Fibroblast of lung (primary cell): Measurements from ENCODE around the gene CLNK. TPM values are rescaled to one million over a fixed set of nuclear protein-coding genes. Genes with fewer than 3 reads are reported as not detected.

ENCODE experiments used
- DNase-seq, 2 donors: peaks; one replicate each; pipeline versions ENCODE4 v3.0.0 to v3.0.0-alpha.2; 2010; ENCODE audit warnings: low read depth in 2 of 2
- H2AFZ ChIP-seq: 2 replicates; pipeline ENCODE4 v1.5.1; 2012; ENCODE audit warnings: low read length, control low read depth, inconsistent platforms
- H3K27ac ChIP-seq: 2 replicates; pipeline ENCODE4 v1.5.1; 2011; ENCODE audit warnings: low read length, control low read depth; ENCODE audit not compliant: insufficient read depth
- H3K27me3 ChIP-seq: 2 replicates; pipeline ENCODE4 v1.5.1; 2011; ENCODE audit warnings: mild to moderate bottlenecking, low read length; ENCODE audit not compliant: control insufficient read depth, insufficient read depth
- H3K36me3 ChIP-seq: 2 replicates; pipeline ENCODE4 v1.5.1; 2011; ENCODE audit warnings: low read length; ENCODE audit not compliant: control insufficient read depth, insufficient read depth
- H3K4me1 ChIP-seq: 2 replicates; pipeline ENCODE4 v1.5.1; 2011; ENCODE audit warnings: low read length; ENCODE audit not compliant: control insufficient read depth, insufficient read depth; ENCODE audit errors: extremely low read depth
- H3K4me2 ChIP-seq: 2 replicates; pipeline ENCODE4 v1.5.1; 2011; ENCODE audit warnings: low read length, control low read depth; ENCODE audit not compliant: insufficient read depth; ENCODE audit errors: extremely low read depth
- H3K4me3 ChIP-seq, 4 experiments: fragments of 200-600 bp in 1 of 4; sonication (generic) in 1 of 4; replicated peaks in 1 of 4; 2 replicates each; pipeline ENCODE4 v1.5.1; 2011 to 2016; ENCODE audit warnings: low read length in 4 of 4, low read depth in 3 of 4, mild to moderate bottlenecking in 3 of 4, control low read depth in 2 of 4, inconsistent platforms in 1 of 4, mixed read lengths in 1 of 4; ENCODE audit not compliant: insufficient read depth in 1 of 4; ENCODE audit errors: control extremely low read depth in 1 of 4
- H3K79me2 ChIP-seq: 2 replicates; pipeline ENCODE4 v1.5.1; 2012; ENCODE audit warnings: mild to moderate bottlenecking, low read length, inconsistent platforms; ENCODE audit not compliant: control insufficient read depth, insufficient read depth
- H3K9ac ChIP-seq: 2 replicates; pipeline ENCODE4 v1.5.1; 2011; ENCODE audit warnings: mild to moderate bottlenecking, low read length, control low read depth; ENCODE audit not compliant: insufficient read depth
- H3K9me3 ChIP-seq: 2 replicates; pipeline ENCODE4 v1.5.1; 2012; ENCODE audit warnings: low read depth, low read length; ENCODE audit not compliant: control insufficient read depth, insufficient read depth
- H4K20me1 ChIP-seq: 2 replicates; pipeline ENCODE4 v1.5.1; 2011; ENCODE audit warnings: low read length; ENCODE audit not compliant: control insufficient read depth, insufficient read depth; ENCODE audit errors: extremely low read depth
- CTCF ChIP-seq, 2 donors: IDR thresholded peaks in 1 of 2; conservative IDR thresholded peaks in 1 of 2; 1 replicate in 1 of 2; 2 replicates in 1 of 2; pipeline ENCODE4 v1.5.1; 2011 to 2012; ENCODE audit warnings: low read length in 2 of 2, control low read depth in 1 of 2, inconsistent platforms in 1 of 2, low read depth in 1 of 2, mild to moderate bottlenecking in 1 of 2
- EZH2 ChIP-seq: IDR thresholded peaks from 2 replicates; pipeline ENCODE4 v1.5.1; 2012; ENCODE audit warnings: low read length, control low read depth, mild to moderate bottlenecking; ENCODE audit errors: missing control alignments
- polyA plus RNA-seq, 2 donors: library from polyadenylated mRNA; depleted of rRNA in 1 of 2; stranded (reverse) in 1 of 2; unstranded in 1 of 2; fragments of >200 nt; gene quantifications; 2 replicates each; pipeline ENCODE4 v1.2.1, GENCODE V29; 2011 to 2012; ENCODE audit warnings: missing spikeins in 1 of 2
- total RNA-seq: library from RNA; depleted of rRNA; stranded (reverse); fragments of >200 nt; gene quantifications from 2 replicates; pipeline ENCODE4 v1.2.1, GENCODE V29; 2014

Gene CLNK
- total and polyA plus RNA-seq, 2 donors (not counting 1 experiment from before 2014, with no cell fraction given): not detected

GRCh38 chr4:10643600-10644425 lies 40.8 kb downstream of the CLNK start:
- H4K20me1 ChIP-seq: no peaks in the 10 kb centered on the region
- H3K79me2 ChIP-seq: no peaks in the 10 kb centered on the region
- H3K9ac ChIP-seq: no peak overlapping the region
- no peak for TF ChIP-seq CTCF (conservative IDR thresholded peaks at IDR 0.05 in 1 of 2, IDR thresholded peaks at IDR 0.05 in 1 of 2; ENCODE audit: low read depth in 1 of 2, low read length in 2 of 2)
- TF ChIP-seq EZH2: no peak
- H3K27ac ChIP-seq: no peak overlapping the region
- DNase-seq: peak in 1 of 2 donors; percentile 46
- H3K4me2 ChIP-seq: no peak overlapping the region
- H2AFZ ChIP-seq: no peak overlapping the region
- no peaks in the 10 kb centered on the region for H3K27me3 ChIP-seq
- H3K9me3 ChIP-seq: no peaks in the 10 kb centered on the region
- no peaks in the 10 kb centered on the region for H3K36me3 ChIP-seq
- no peak overlapping the region for H3K4me3 ChIP-seq
- no peaks in the 10 kb centered on the region for H3K4me1 ChIP-seq

- no peaks in the 10 kb centered on the region for H3K4me1 ChIP-seq
- H3K9me3 ChIP-seq: no peaks in the 10 kb centered on the region
- no peak overlapping the region for H3K4me2 ChIP-seq
- peak in 1 of 2 donors; percentile 65 for DNase-seq
- no peak overlapping the region for H3K4me3 ChIP-seq
- H3K9ac ChIP-seq: no peak overlapping the region
- TF ChIP-seq CTCF (conservative IDR thresholded peaks at IDR 0.05 in 1 of 2, IDR thresholded peaks at IDR 0.05 in 1 of 2; ENCODE audit: low read depth in 1 of 2, low read length in 2 of 2) (no peak), EZH2 (no peak)
- H4K20me1 ChIP-seq: no peaks in the 10 kb centered on the region
- H3K79me2 ChIP-seq: no peaks in the 10 kb centered on the region
- no peaks in the 10 kb centered on the region for H3K36me3 ChIP-seq
- no peak overlapping the region for H3K27ac ChIP-seq
- H2AFZ ChIP-seq: no peak overlapping the region
- no peaks in the 10 kb centered on the region for H3K27me3 ChIP-seq
These were observed 43.9 kb downstream of the CLNK start for GRCh38 chr4:10640561-10641201.

- Histone ChIP-seq H3K4me1 (no peaks in the 10 kb centered on the region), H3K4me2 (no peak overlapping the region), H3K36me3 (no peaks in the 10 kb centered on the region), H3K27me3 (peaks cover 4% of the 10 kb centered on the region), H4K20me1 (no peaks in the 10 kb centered on the region), H3K9me3 (no peaks in the 10 kb centered on the region), H3K9ac (no peak overlapping the region), H2AFZ (no peak overlapping the region), H3K79me2 (no peaks in the 10 kb centered on the region), H3K4me3 (no peak overlapping the region), H3K27ac (no peak overlapping the region)
- TF ChIP-seq CTCF (conservative IDR thresholded peaks at IDR 0.05 in 1 of 2, IDR thresholded peaks at IDR 0.05 in 1 of 2; ENCODE audit: low read depth in 1 of 2, low read length in 2 of 2): no peak
- TF ChIP-seq EZH2: no peak
- peak in 1 of 2 donors; percentile 39 for DNase-seq
These were observed 44.9 kb downstream of the CLNK start for GRCh38 chr4:10639664-10640063.
